Left cardiac atrium (tissue), 4 donors: ENCODE measurements around the gene APBA2. TPM values are rescaled to one million over a fixed set of nuclear protein-coding genes. Genes with fewer than 3 reads are reported as not detected.

Experiments
- ATAC-seq, 2 donors: fragments of 200-7000 bp; cut with Tn5 transposase; one replicate each; pipeline ENCODE4 v1.9.1; 2020; ENCODE audit warnings: mild to moderate bottlenecking in 2 of 2, moderate library complexity in 2 of 2
- DNase-seq: peaks from one replicate; pipeline ENCODE4 v3.0.0-alpha.2; 2020
- intact Hi-C, 2 donors: fragments of 100-400 bp; cut with DNase I; formaldehyde crosslinking; loops; one replicate each; pipeline versions ENCODE4 v1.14.1 to v1.15.1; 2022 to 2023
- total RNA-seq, 2 donors: library from RNA; stranded (reverse); fragmentation: NEBNext Ultra II Directional; extraction: Animal tissue kit (Norgen Biotek cat#: 25700); gene quantifications; one replicate each; pipeline ENCODE4 v1.2.1, GENCODE V29; 2021
- donor health status: DM: no; HTN: yes; CAD: no.
- donor health status: DM: no; HTN: yes; CAD: no; lungs with severe emphysema.
- donor health status: DM: yes; HTN: yes; CAD: no.
- donor health status: Dilated cardiomyopathy.

The APBA2 gene
- total RNA-seq, 2 donors from 2014 or later = 0.73 to 0.85 TPM

DNA sequence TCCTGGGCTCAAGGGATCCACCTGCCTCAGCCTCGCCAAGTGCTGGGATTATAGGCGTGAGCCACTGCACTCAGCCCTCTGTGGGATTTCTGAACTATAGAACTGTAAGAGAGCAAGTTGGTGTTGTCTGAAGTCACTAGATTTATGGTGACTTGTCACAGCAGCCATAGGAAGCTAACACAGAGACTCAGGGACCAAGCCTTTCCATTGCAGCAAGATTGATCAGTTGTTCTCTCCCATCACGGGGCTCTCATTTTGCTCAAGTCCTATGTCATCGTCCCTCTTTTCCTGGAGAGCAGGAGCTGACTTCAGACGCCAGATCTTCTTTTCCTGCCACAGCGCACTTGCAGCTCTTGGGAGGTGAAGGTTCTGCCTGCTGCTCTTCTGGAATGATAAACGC, 61.0 kb downstream of the APBA2 start:
- intact Hi-C loops = no loop called here

DNA sequence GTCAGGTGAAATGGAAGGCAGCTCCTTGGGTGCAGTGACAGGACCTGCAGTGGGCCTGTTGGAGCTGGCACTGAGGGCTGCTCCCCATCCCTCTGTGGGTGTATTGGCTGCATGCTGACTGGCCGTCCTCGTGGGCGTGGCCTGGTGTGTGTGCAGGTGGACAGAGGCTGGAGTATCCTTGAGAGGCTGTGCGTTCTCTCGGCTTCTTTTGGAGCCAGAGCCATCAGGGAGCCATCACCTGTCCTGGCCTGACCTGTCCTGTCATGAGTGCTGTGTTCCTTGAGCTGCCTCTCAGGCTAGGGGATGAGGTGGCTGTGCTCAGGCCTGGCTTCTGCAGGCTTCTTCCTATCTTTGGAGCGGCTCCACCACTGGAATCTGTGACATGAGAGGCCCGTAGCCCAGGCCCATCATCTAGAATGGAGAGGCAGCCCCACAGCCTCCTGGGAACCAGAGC, 61.5 kb downstream of the APBA2 start:
- ATAC-seq (no peak), DNase-seq (no peak)
- intact Hi-C loops = no loop called here

More for the DNA sequence above, 61.0 kb downstream of the APBA2 start:
- ATAC-seq (no peak), DNase-seq (no peak)

DNA sequence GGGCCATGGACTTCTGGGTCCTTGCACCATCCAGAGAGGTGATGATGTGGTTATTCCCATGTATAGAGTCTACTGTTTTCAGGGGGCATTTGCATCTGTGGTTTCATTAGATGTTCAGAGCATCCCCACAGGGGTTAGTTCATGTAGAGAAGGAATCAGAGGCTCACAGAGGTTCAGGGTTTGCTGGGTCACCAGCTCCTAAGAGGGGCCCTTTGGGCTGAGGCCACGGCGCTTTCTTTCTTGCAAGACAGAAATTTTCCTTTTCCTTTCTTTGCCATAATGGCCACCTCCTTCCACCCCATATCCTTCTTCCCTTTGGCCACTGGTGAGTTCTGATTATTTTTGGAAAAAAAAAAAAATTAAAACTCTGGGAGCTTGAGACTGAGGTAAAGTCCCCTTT, 62.3 kb downstream of the APBA2 start:
- no peak for ATAC-seq
- intact Hi-C loops = no loop called here
- DNase-seq = no peak

DNA sequence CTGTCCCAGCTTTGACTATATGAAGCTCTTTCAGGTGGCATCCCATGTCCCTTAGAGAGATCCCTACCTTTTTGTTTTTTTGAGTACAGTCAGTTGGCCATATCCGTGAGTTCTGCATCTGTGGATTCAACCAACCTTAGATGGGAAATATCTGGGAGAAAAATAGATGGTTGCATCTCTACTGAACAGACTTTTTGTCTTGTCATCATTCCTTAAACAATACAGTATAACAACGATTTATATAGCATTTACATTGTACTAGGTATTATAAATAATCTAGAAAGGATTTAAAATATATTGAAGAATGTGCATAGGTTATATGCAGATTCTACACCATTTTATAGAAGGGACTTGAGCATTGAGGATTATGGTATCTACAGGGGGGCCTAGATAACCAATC, 65.1 kb downstream of the APBA2 start:
- intact Hi-C loops = no loop called here

DNA sequence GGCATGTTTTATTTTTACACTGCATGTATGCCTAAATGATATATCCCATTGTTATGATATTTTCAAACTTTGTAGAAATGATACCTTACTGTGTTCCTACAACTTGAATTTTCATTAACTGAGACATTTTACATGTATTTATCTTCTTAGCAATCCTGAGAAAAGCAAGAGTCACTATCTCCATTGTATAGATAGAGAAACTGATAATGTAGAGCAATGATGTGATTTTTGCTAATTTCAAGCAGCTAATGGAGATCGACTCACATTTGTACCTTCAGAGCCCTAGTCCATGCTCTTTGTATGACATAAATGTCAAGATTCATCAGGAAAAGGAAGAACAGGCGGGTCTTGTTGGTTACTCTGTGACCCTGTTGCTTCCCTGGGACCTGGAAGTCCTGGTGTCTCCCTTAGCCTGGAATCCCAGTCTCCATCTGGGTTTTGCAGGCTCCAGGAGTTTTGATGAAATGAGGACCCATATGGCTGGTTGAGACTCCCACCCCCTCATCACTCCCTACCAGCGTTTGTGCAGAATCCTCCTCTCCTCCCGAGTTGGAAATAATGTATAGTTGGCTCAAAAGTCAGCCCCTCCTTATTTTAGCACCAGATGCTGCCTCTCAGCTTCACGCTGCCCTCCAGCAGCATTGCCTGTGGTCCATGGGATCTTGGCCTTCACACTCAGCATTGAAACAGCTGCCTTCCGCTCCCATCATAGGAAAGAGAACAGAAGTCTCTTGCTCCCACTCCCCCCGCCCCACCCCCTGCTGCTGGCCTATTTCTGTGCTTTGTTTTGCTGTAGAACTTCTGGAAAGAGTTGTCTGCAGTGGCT, 67.1 kb downstream of the APBA2 start:
- ATAC-seq = no peak
- intact Hi-C loops = no loop called here
- DNase-seq = no peak

More for the DNA sequence above, 65.1 kb downstream of the APBA2 start:
- no peak for DNase-seq
- no peak for ATAC-seq

DNA sequence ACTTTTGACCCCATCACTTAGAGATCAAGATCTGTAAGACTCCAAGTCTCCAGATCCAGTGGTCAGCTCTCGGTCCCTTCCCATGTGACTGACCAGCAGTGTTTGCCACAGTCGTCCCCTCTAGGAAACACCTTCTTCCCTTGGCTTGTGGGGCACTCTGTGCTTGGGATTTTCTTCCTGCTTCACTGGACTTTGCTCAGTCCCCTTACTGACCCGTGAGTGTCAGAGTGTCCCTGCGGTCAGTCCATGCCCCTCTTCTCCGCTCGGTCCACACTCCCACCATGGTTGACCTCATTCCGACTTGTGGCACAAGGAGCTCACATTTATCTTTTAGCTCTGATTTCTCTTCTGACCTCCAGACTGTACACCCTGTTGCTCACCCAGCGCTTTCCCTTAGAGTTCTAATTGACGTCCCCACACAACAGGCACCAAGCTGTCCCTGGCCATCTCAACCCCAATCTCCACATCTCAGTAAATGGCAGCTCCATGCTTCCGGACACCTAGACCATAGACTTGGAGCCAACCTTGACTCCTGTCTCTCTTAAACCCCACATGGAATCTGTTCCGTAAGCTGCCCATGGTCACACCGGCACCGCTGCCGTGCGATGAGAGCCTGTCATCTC, 67.9 kb downstream of the APBA2 start:
- intact Hi-C loops = no loop called here
- ATAC-seq = no peak
- DNase-seq = no peak

DNA sequence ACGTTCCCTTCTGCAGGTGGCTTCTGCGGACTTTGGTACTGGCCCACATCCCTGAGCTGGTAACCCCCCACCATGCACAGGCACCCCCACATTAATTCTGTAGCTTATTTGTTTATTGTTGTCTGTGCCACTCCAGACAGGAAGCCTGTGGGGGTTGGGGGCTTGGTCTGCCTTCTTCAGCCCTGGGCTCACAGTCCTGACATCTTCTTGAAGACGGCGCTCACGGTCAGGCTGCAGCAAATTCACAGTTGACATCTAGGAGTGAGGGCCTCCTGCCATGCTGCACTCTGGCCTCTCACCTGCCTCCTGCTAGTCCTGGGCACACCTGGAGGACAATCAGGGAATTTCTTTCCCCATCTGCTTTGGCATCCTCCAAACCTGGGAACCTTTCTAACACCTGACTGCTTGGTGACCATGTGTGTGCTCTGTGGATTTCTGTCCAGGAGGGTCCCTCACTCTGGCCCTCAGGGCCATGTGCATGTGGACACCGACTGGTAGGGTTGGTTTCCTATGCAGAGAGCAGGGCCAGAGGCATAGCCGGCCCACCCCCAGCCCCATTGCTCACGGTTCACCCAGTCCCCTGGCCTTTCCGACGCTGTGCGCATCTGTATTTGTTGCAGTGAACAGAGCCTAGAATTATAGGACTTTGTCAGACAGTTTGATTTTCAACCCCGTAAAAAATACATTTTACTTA, 68.8 kb downstream of the APBA2 start:
- intact Hi-C loops = no loop called here
- no peak for ATAC-seq
- DNase-seq = no peak

DNA sequence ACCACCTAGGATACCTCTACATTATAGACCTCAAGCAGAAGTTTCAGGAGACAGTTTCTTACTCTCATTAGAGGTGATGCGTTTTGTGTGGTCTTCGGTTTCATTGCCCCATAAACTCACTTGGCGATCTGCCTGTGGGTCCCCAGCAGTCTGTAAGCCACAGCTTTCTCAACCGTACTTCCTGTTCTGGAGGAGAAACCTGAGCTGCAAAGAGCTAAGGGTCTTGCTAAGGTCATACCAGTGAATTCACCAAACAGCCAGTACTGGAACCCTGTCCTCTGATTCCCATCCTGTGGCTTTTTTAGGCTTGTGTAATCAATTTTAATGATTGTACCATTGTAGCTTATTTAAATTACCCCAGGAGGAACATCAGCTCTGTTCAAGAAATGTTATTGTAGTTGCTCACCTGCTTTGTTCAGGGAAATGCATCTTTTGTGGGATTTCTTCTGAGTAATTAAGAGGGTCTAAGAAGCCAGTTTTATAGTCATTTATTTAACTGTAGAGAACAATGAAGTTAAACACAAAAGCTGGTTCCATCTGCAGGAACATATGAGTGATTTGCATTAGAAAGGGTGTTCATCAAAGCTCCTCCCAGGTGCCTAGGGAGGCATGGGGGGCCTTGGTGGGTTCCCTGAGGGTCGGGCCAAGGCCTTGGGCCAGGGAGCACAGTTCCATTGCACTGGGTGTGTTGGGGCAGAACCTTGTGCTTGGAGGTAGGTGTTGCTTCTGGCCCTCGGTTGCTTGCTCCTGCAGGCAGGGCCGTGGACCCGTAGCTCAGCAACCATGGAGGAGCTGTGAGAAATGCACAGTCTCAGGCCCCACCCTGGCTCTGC, 69.6 kb downstream of the APBA2 start:
- ATAC-seq = no peak
- intact Hi-C loops = no loop called here
- DNase-seq = no peak

DNA sequence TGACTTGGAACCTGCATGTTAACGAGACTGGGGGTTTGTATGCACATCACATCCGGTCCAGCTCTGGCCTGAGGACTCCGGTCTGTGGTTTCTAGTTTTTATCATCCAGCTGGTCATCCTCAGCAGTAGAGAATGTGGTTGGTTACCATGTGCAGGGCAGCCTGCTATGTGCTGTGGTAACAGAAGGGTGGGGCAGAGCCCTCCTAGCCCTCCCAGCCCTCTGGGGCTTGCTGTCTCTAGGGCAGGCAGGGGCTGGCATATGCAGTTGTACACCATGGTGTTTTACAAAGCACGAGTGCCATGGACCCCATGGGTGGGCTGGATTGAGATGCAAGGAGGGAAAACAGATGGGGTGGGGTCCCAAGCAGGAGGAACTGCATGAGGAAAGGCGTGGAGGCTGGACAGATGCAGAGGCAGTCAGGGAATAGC, 70.2 kb downstream of the APBA2 start:
- DNase-seq = no peak

DNA sequence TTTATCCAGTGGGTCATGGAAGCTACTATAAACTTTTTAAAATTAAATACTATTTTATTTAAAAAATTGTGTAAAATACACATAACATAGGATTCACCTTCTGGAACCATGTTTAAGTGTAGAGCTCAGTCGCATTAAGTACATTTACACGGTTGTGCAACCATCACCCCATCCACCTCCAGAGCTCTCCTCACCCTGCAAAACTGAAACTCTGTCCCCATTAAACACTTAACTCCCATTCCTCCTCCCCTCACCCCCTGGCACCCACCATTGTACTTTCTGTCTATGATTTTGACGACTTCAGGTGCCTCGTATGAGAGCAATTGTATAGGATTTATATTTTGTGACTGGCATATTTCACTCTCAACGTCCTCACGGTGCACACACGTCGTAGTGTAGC, 70.7 kb downstream of the APBA2 start:
- ATAC-seq (no peak), DNase-seq (no peak)
- intact Hi-C loops = no loop called here

More for the DNA sequence above, 70.2 kb downstream of the APBA2 start:
- intact Hi-C loops = no loop called here
- ATAC-seq = no peak

DNA sequence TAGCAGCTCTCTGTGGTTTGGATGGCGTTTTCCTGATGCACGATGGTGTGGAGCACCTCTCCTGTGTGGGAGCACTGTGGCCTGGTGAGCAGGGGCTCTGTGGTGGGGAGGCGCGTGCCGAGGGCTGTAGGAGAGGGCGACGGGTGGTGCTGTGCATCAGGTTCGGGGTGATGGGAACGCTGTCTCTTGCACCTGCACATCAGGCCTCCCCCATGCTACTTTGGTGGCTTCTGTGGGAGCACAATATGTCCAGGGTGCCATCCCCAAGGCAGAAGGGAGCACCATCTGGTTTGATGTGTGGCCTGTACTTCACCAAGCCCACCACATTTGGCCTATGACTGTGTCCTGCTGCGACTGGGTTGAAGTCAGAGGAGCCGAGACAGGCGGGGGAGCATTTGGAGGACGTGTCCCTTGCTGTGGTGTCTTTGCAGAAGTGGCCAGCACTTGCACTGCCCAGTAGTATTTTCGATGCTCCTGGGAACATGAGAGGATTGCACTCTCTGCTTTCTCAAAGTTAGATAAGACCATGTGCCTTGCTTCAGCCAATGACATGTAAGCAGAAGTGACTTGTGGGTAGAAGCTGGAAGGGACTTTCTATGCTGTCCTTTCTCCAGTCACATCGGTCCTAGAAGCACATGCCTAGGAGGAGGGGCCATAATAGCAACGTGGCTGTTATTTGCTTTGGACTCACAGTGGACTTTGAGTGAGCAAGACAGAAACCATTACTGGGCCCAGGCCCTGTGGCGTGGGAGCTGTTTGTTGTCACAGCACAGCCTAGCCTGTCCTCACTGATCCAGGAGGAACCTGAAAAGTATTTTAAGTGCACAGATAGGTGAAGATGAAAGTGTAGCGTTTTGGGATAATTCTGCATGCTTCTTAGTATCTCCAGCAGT, 72.1 kb downstream of the APBA2 start:
- DNase-seq = no peak
- intact Hi-C loops = no loop called here
- no peak for ATAC-seq

DNA sequence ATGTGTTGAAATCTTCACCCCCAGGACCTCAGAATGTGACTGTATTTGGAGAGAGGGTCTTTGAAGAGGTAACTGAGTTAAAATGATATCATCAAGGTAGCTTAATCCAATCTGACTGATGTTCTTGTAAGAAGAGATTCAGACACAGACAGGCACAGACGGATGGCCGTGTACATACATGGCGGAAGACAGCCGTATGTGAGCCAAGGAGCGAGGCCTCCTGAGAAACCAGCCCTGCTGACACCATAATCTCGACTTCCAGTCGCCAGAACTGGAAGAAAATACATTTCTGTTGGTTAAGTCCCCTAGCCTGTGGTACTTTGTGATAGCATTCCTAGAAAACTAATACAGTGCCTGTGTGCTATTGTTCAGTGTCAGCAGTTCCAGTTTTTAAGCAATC, 73.6 kb downstream of the APBA2 start:
- ATAC-seq (no peak), DNase-seq (no peak)
- intact Hi-C loops = no loop called here

DNA sequence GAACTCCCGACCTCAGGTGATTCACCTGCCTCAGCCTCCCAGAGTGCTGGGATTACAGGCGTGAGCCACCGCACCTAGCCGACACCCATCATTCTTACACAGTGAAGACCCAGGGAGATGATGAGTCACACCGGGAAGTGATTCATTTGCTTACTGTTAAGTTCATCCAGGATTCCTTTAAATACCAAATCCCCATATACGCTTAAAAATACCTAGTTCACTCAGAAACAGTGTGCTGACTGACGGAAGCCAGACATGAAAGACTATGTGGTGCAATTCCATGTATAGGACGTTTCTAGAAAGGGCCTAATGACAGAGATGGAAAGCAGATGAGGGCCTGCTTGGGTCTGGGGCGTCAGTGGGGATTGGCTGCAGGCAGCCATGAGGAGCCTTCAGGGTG, 75.2 kb downstream of the APBA2 start:
- no peak for DNase-seq
- no peak for ATAC-seq
- intact Hi-C loops = no loop called here

DNA sequence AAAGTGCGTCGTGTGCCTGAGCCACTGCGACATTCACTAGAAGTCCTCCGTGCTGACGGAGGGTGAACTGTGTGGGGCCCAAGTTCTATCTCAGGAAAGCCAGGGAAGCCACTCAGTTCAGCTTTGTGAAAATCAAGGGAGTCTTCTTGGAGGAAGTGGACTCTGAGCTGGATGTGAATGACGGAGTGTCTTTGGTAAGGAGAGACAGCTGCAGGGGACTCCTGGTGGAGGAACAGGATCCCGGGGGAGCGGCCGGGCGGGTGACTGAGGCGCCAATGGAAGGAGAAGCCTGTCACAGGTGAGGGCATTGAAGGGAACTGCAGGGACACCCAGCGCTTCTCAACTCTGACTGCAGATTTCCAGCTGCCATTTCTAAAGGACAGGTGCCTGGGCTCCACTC, 75.6 kb downstream of the APBA2 start:
- no peak for DNase-seq
- ATAC-seq = no peak
- intact Hi-C loops = no loop called here

DNA sequence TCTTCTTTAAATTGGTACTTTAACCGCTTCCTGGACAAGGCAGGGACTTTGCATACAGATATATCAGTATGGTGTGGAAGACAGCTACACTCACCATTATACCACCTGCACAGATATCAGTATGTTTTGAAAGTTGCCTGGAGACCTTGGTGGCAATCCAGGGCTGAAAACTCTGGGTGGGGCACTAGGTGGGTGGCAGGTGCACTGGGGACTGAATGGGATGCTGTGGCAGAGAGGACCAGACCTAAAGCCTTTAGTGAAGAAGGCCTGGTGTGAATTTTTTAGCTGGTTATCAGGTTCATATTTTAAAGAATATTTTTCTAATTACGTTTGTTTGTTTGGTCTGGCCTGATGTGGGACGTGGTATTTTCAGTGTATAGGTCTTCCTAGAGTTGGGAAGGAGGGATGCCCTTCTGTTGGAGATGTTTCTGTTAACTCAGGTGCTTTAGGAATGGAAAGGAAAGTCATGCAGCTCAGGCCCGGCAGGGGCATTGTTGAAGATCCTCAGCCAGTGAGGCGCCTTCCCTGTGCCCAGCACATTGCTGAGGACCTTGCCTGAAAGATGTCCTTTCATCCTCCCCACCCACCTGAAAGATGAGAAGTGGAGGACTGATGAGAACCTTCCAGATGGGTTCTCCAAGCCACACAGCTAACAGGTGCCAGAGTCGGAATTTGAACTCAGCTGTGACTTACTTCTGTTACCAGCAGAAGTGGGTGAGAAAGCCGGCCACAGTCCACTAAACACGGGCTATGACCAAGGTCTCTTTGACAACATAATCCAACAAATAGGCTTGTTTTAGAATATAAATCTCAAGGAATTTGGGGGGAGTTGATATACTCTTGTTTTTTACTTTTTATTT, 77.3 kb downstream of the APBA2 start:
- no peak for ATAC-seq
- intact Hi-C loops = no loop called here
- DNase-seq = no peak

DNA sequence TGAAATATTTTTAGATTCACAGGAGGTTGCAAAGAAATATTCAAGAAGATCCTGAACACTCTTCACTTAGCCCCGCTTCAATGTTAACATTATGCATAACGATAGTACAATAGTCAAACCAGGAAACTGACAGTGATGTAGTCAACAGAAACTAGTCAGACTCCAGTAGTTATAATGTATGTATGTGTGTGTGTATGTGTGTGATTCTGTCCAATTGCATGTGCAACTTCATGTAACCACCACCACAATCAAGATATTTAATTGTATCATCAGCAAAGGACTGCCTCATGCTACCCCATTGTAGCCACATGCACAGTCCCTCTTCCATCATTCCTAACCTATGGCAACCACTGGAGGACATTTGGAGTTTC, 77.9 kb downstream of the APBA2 start:
- ATAC-seq = no peak
- intact Hi-C loops = no loop called here
- DNase-seq = no peak

DNA sequence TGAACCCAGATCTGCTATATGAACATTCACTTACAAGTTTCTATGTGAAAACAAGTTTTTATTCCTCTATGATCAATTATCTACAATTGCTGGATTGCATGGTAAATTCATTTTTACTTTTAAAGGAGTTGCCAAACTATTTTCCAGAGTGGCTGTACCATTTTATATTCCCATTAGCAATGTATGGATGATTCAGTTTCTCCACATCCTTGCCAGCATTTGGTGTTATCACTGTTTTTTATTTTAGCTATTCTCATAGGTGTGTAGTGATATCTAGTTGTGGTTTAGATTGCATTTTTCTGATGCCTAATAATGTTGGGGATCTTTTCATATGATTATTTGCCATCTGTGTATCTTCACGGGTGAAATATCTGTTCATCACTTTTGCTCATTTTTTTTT, 78.3 kb downstream of the APBA2 start:
- no peak for ATAC-seq
- no peak for DNase-seq
- intact Hi-C loops = no loop called here

DNA sequence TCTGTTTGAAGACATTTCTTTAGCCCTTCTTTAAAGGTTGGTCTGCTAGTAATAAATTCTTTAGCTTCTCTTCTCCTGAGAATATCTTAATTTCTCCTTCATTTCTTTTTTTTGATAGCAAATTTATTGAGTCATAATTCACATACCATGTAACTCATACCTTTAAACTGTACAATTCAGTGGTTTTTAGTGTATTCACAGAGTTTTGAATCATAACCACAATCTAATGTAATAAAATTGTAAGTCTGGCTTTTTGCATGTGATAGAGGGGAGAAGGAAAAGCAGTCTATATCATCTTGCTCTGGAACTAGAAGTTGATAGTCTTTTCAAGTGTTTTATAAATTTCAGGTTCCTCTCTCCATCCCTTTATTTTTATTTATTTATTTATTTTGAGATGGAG, 81.3 kb downstream of the APBA2 start:
- ATAC-seq (no peak), DNase-seq (no peak)
- intact Hi-C loops = no loop called here
